Hippocampal formation (tissue), 2 donors: ENCODE measurements around the gene UGT2B7.
"Not testable (repeated sequence)": the region's sequence is repeated elsewhere in the genome, so short reads cannot be mapped to it uniquely, and the experiment has no call there.

Experiments
- DNase-seq, 2 donors: peaks; one replicate each; lab custom pipeline; 2025; lab: John Stamatoyannopoulos, UW

UGT2B7 gene

DNA sequence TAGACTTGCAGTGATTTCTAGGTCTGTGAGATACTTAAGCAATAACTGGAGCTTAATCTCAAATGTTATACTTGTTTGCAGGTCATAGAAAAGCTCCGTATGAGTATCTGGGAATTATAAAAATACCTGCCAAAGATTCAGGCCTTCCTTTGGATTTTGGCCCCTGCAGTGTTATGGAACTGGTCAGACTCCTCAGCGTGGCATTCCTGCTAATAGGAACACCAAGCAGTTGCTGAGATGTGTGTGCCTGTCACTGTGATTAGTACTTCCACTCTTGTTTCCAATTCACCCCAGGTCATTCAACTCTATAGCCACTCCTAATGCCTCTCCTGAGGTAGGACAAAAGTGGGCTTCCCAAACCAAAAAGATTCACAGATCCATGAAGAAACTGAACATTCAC, 7.8 kb upstream of the UGT2B7 start:
- no peak for DNase-seq

DNA sequence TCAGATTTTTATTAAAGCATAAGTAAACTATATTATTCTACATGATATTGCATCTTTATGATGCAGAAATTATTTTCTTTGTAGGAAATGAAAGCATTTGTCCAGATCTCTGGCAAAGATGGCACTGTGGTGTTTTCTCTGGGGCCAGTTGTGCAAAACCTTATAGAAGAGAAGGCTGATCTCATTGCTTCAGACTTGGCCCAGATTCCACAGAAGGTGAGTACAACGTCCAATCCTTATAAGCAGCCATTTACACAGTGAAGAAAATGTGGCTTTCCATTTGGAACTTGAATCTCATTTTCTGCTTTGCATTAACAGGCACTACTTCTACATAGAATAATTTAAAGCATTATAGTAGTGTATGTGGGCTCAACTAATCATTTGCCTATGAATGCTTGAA, 6.9 kb upstream of the UGT2B7 start:
- DNase-seq = no peak

DNA sequence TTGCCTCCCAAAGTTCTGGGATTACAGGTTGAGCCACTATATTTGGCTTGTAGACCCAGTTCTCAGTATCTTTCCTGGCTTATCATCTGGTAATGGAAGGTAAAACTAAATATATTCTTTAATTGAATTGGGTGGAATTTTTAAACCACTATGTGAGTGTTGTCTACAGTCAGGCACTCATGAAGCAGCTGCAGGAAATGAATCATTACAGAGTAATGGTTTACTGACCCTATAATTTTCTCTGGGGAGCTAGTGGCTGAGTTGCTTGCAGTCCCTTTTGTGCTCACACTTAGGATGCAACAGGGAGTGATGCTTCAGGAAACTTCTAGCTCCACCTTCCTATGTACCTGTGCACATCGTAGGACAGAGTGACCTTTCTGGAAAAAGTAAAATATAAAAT, 4.1 kb upstream of the UGT2B7 start:
- DNase-seq = no peak

DNA sequence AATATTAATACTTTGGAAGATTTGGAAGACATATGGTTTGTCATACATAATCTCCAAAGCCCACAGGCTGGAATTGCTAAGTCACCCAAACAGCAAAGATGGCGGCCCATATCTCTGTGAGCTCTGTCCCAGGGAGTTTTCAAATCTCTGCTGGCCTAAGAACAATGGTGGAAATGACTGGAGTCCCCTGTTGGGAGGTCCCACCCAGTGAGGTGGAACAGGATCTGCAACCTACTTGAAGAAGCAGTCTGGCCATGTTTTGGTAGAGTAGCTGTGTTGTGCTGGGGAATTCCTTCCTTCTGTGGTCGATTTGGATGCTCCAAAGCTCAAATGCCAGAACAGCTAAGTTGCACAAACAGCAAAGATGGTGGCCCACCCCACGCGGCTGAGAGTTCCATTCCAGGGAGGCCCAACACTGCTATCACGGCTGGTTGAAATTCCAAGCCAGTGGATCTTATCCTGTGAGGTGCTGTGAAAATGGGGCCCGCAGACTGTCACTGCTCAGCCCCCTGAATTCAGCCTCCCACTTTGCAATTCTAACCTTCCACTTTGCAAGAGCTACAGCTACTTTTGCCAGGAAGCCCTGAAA, 3.2 kb upstream of the UGT2B7 start:
- DNase-seq = no peak

DNA sequence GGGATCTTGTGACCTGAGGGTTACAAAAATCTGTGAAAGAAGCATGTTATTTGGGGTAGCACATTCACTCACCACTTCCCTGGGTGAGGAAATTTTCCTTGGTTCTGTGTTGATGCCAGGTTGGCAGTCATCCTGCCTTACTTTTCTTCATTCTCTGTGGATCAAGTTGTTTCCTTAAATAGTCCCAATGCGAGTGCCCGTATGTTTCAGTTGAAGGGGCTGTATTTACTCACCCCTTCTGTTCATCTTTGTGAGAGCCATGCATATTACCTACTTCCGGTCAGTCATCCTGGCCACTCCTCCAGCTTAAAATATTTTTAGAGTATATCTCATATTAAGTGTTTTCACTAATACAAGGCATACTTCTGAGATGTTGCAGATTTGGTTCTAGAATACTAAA, 2.6 kb upstream of the UGT2B7 start:
- DNase-seq = no peak

DNA sequence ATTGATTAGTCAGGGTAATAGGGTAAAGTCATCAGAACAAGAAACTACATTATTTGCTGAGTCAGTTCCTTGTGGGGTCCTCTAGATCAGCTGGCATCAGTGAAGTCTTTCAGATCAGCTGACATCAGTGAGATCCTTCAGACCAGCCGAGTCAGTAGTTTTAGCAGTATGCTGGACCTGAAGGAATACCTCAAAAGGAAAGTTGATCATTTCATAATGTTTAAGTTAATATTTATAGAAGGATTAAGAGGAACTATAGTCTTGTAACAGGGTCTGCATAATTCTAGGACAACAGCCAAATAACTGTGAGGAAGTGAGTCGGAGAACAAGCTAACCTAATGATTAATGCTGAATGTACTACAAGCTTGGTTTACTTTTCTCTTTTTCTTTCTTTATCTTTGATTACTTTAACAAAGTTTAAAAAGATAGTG, 958 bp upstream of the UGT2B7 start:
- no peak for DNase-seq

DNA sequence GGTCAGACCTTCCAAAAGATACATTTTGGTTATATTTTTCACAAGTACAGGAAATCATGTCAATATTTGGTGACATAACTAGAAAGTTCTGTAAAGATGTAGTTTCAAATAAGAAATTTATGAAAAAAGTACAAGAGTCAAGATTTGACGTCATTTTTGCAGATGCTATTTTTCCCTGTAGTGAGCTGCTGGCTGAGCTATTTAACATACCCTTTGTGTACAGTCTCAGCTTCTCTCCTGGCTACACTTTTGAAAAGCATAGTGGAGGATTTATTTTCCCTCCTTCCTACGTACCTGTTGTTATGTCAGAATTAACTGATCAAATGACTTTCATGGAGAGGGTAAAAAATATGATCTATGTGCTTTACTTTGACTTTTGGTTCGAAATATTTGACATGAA, 536 bp downstream of the UGT2B7 start:
- DNase-seq = no peak

DNA sequence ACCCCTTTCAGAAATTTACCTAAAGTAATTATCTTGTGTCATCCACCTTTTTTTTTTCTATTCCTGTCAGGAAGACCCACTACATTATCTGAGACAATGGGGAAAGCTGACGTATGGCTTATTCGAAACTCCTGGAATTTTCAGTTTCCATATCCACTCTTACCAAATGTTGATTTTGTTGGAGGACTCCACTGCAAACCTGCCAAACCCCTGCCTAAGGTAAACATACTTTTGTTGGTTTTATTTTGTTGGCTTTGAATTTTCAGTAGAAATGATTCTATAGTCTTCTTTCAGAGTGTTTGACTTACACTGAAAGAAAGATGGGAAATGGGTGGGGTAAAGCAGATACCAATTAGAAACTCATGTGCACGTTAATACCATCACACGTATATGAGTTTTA, 2.2 kb downstream of the UGT2B7 start:
- no peak for DNase-seq

DNA sequence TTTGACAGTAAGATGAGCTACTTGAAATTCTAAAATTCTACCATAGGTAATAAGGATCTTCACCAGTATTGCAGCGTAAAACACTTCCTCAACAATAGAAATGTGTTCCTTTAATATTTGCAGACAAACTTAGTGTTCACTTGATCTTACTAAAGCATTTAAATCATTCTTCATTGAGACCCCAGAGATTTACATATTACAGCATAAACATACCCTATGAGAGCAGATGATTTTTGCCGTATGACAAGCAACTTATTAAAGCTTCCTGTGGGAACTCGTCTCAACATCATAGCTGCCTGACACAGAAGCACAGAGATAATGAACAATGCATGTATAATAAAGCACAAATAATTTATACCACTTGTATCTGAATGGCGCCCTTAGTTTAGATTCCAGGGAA, 3.6 kb downstream of the UGT2B7 start:
- DNase-seq = no peak

DNA sequence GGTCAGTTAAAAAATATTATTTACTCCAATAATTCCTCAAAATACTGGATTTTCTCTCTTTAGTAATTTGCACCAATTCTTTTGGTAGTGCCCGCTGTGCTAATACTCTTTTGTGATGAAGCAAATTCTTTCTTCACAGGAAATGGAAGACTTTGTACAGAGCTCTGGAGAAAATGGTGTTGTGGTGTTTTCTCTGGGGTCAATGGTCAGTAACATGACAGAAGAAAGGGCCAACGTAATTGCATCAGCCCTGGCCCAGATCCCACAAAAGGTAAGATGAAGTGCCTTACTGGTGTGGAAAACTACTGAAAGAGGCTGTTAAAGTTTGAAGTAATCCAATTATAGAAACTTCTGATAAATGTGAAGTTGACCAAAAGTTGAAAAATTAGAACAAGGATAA, 6.4 kb downstream of the UGT2B7 start:
- DNase-seq = not testable (repeated sequence)

DNA sequence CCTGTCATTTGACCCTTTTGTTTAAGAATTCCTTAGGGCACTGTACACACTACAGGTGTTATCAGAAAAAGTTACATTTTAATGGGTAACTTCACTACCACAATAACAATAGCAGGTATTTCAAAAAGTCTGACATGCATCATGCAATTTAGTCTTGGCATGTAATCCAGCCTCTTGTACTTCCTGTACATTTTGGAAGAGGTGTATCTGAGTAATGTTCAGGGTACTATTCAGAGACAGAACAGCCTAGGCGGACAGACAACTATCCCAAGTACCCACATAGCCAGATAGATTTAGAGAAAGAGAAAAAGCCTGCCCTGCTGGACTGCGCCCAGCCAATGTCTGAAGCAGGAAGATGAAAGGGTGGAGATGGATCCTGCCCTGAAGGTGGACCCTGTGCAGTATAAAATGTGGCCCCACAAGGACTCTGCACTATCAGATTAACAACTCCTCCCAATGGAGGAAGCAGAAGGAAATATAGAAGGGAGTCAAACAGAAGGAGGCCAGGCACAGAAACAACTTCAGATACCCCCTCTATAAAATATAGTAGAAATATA, 8.5 kb downstream of the UGT2B7 start:
- DNase-seq = no peak

DNA sequence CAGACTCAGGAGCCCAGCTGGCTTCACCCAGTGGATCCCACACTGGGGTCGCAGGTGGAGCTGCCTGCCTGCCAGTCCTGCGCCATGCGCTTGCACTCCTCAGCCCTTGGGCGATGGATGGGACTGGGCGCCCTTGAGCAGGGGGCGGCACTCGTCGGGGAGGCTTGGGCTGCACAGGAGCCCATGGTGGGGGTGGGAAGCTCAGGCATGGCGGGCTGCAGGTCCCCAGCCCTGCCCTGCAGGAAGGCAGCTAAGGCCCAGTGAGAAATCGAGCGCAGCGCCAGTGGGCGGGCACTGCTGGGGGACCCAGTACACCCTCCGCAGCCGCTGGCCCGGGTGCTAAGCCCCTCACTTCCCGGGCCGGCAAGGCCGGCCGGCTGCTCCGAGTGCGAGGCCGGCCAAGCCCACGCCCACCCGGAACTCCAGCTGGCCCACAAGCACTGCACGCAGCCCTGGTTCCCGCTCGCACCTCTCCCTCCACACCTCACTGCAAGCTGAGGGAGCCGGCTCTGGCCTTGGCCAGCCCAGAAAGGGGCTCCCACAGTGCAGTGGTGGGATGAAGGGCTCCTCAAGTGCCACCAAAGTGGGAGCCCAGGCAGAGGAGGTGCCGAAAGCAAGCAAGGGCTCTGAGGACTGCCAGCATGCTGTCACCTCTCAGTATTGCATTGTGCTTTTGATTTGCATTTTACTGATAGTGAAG, 19.0 kb downstream of the UGT2B7 start:
- not testable (repeated sequence) for DNase-seq

DNA sequence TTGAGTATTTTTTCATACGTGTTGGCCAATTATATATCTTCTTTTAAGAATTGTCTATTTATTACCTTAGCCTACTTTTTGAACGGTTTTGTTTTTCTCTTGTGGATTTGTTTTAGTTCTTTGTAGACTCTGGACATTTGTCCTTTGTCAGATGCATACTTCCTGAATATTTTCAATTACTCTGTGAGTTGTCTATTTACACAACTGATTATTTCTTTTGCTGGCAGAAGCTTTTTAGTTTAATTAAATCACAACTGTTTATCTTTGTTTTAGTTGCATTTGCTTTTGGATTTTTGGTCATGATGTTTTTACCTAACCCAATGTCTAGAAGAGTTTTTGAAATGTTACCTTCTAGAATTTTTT, 19.6 kb downstream of the UGT2B7 start:
- no peak for DNase-seq

DNA sequence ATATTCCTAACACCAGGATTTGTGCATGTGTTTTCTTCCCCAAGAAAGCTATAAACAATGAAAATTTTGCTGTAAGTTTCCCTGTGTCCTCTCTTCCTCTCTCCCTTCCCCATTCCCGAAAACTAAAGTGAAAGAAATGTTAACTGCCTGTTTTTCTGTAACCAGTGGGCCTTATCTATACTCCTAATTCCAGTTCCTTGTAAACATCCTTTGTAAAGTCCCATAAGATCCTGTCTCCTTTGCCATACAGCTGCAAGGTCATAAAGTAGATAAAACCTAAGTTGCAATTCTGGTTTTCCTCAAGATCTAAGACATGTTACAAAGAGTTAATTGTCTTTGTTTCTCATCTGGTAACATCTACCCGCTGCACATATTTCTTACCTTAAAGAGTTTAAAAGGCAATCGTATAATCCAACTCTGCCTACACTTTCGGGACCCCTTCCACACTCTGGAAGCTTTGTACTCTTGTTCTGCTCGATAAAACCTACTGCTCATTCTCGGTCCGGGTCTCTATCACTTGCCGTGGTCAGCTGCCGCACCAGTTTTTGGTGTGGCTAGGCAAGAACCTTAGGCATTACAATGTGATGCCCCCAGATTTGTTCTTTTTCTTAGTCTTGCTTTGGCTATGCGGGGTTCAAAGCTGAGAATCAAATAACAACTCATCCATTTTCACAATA, 20.5 kb downstream of the UGT2B7 start:
- no peak for DNase-seq

DNA sequence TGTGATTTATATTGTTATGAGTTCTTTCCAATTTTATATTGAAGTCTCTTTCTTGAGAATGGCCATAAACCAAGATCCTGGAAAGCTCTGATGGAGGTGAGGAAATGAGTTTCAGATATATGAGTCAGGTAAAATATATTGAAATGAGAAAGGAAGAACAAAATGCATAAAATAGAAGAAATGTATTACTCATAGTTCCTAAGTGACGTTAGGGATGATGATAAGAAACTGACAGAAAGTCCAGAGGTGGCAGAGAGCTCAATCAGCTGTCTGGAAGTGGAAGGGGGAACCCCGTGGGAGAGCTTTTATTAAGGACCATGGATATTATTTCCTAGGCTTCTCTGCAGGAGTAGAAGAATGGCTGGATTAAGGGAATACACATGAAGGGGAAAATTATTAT, 24.6 kb downstream of the UGT2B7 start:
- no peak for DNase-seq

DNA sequence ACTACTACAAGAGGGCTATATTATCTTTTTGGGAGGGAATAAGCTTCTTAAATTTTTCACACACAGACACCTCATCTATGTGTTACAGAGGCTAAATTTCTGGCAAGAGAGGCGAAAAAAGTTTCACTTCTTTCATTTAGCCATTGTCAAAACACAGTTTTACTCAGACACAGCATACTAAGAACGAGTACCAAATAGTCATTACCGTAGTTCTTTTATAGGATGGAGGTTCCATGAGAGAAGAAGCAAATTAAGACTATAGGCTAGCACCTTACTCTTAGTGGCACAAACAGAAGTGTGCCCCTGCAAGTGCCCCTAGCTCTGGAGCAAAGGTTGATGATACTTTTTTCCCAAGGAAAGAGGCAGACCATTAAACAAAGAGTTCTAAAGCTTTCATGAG, 26.2 kb downstream of the UGT2B7 start:
- DNase-seq = no peak

DNA sequence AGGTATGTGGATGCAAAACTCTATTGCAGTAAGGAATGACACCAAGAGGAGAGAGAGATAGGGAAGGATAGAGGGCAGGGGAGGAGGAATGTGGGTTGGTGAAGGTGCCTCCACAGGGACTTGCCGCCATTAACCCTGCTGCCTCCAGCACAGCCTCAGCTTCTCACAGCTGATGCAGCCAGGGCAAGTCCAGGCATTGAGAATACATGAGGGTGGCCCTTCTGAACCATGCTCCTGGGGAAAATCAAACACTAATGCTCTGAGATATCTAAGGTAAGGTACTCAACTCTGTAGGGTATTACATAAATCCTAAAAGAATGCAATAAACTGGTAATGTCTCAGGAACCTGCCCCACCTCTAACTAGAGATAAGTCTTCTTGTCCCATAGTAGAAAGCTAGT, 28.7 kb downstream of the UGT2B7 start:
- DNase-seq = no peak

DNA sequence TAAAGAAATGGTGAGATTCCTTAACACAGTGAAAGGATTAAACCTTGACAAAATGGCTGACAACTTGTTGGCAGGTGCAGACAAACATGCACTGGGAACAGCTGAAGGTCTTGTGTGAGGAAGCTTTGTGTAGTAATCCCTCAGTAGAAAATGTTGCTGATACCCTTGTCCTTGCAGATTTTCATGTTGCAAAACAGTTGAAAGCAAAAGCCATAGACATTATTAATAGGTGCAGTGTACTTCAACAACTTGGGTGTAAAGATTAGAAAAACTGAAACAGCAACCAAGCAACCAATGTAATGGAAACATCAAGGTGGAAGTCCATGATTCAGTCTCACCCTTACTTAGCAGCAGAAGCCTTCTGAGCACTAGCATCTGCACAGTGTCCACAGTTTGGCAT, 29.8 kb downstream of the UGT2B7 start:
- DNase-seq = no peak

DNA sequence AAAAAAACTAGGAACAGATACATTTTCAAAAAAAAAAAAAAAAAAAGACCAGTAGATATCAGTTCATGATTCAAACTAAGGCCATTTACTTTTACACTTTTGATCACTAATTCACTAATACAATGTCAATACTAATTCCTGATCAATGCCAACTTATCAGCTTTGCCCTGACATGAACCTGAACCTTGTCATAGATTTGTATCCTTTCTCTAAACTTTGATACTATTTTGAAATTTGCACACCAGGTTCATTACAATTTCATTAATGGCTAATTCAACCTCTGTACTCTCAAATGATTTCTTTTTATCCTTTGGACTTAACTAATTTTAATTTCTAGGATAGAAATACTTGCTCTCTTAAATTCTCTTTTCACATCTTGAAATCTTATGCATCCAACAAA, 37.7 kb downstream of the UGT2B7 start:
- no peak for DNase-seq

DNA sequence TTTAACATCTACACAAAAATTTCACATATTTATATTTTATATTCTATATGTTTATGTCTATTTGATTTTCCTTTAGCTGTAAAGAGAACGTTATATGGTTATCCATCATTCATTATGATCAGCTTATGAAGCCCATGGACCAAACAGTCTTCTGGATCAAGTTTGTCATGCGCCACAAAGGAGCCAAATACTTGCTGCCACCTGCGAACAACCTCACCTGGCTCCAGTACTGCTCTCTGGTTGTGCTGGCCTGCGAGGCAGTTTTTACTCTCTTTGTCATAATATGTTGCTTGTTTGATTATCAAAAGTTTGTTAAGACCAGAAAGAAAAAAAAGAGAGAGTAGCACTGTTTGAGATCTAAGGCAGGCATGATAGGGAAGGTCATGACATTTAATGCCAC, 38.2 kb downstream of the UGT2B7 start:
- no peak for DNase-seq

DNA sequence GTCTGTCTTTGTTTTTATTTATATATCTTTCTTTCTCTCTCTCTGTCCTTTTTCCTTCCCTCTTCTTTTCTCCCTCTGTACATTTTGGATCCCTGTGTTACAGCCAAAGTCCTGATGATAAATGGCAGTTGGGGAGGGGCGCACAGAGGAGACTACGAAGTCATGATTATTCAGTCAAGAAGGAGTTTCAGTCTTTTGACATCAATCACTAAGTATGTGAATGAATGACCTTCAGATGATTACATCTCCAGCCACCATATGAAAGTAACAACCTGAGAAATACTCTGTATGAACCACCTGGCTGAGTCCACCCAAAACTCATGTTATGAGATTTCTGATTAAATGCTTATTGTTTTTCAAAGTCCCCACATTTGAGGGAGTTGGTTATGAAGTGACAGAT, 45.0 kb downstream of the UGT2B7 start:
- no peak for DNase-seq

DNA sequence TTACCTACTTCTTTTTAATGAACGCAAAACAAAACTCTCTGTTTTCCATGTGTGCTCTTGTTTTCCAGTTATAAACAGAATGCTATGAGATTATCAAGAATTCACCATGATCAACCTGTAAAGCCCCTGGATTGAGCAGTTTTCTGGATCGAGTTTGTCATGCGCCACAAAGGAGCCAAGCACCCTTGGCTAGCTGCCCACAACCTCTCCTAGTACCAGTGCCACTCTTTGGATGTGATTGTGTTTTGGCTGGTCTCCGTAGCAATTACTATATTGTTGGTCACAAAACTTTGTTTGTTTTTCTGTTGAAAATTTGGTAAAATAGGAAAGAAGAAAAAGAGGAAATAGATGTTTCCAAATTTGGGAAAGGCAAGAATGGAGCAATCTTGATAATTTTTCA, 51.1 kb downstream of the UGT2B7 start:
- DNase-seq = no peak

DNA sequence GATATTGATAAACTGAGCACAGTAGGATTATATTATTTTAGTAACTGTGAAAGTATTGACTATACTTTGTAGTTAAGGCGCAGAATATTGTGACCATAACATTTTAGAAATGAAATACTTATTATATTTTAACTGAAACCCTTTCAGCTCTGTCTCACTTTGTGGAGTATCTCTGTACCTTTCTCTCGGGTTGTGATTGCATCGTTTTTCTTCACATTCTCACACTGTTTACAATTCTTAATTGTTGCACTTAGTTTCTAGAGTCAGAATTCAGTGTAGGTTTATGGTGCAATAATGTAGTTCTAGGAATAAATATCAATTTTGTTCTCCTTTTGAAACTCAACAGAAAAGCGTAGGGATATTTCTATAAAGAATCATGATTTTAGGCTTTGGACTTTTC, 57.7 kb downstream of the UGT2B7 start:
- no peak for DNase-seq
